Calu3 (cell line): ENCODE measurements around the gene GPD1. TPM values are rescaled to one million over a fixed set of nuclear protein-coding genes. Genes with fewer than 3 reads are reported as not detected.

Experiments used
- BruUV-seq: library from RNA; stranded (reverse); fragments of 400-500 nt; replicated peaks from 2 replicates; lab custom pipeline; 2021; lab: Mats Ljungman, UMichigan
- CTCF ChIA-PET: fragments of 300-600 bp; sonication (Branson Sonifier 250); formaldehyde crosslinking; loops from one replicate; lab custom pipeline; 2022; ENCODE audit warnings: antibody characterized with exemption; lab: Charles Lee
- DNase-seq: peaks from one replicate; pipeline ENCODE4 v3.0.0; 2022
- H3K27ac Mint-ChIP-seq: one replicate; pipeline ENCODE4 v1.8.0; 2022; ENCODE audit warnings: mixed read lengths; ENCODE audit not compliant: unreplicated experiment
- H3K27me3 Mint-ChIP-seq: one replicate; pipeline ENCODE4 v1.8.0; 2022; ENCODE audit warnings: mixed read lengths; ENCODE audit not compliant: unreplicated experiment
- H3K36me3 Mint-ChIP-seq: one replicate; pipeline ENCODE4 v1.8.0; 2022; ENCODE audit warnings: mild to moderate bottlenecking, moderate library complexity, mixed read lengths; ENCODE audit not compliant: insufficient read depth, unreplicated experiment
- H3K4me1 Mint-ChIP-seq: one replicate; pipeline ENCODE4 v1.8.0; 2022; ENCODE audit warnings: mild to moderate bottlenecking, low read depth, mixed read lengths; ENCODE audit not compliant: unreplicated experiment
- H3K4me3 Mint-ChIP-seq: one replicate; pipeline ENCODE4 v1.8.0; 2022; ENCODE audit warnings: mild to moderate bottlenecking, low read depth, moderate library complexity, mixed read lengths; ENCODE audit not compliant: unreplicated experiment
- H3K9me3 Mint-ChIP-seq: one replicate; pipeline ENCODE4 v1.8.0; 2022; ENCODE audit warnings: low read depth, mixed read lengths; ENCODE audit not compliant: unreplicated experiment
- intact Hi-C: fragments of 100-400 bp; cut with micrococcal nuclease; formaldehyde crosslinking; loops from one replicate; pipeline ENCODE4 v1.10.0; 2022; ENCODE audit not compliant: unreplicated experiment
- total RNA-seq: library from RNA; stranded (reverse); gene quantifications from 2 replicates; pipeline ENCODE4 v1.2.3, GENCODE V29; 2022
- TF ChIP-seq, protein P1 (sequence below): fragments of 200-600 bp; IDR thresholded peaks from one replicate; pipeline ENCODE4 v1.8.0; 2022; ENCODE audit warnings: antibody characterized with exemption; ENCODE audit not compliant: unreplicated experiment

The GPD1 gene
- total RNA-seq, 1 experiment from 2014 or later = 0.21 TPM

DNA sequence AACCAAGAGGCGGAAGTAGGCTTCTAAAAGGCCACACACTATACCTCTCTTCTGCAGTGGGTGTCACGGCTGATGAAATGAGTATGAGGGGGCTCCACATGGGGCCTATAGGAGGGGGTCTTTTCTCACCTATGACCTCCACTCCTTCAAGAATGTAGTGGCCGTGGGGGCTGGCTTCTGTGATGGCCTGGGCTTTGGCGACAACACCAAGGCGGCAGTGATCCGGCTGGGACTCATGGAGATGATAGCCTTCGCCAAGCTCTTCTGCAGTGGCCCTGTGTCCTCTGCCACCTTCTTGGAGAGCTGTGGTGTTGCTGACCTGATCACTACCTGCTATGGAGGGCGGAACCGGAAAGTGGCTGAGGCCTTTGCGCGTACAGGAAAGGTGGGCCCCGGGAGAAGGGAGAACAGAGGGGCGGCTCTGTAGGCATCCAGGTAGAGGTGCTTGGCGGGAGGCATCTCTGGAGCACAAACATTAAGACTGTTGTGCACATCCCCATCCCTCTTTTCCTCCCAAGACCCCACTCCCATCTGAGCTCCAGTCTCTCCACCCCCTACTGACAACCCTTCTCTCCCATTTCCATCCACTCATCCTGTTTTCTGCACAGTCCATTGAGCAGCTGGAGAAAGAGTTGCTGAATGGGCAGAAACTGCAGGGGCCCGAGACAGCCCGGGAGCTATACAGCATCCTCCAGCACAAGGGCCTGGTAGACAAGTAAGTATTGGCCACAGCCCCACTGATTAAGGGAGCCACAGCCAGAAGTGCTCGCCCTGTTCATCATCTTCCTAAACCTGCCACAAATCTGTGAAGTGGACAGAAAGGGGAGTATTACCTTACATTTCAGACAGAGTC lies 3.8 kb downstream of the GPD1 start:
- H3K36me3 Mint-ChIP-seq = peaks cover 16% of the 10 kb centered on the region
- BruUV-seq = no TSS peak

GRCh38 chr12:50109319-50109718 lies 5.5 kb downstream of the GPD1 start:
- CTCF ChIA-PET = interaction anchor here (0.6 kb wide), 1 partner anchor 284 kb away, joined by 3 read pairs; no protein-coding TSS in a partner anchor
- TF ChIP-seq, protein P1, sequence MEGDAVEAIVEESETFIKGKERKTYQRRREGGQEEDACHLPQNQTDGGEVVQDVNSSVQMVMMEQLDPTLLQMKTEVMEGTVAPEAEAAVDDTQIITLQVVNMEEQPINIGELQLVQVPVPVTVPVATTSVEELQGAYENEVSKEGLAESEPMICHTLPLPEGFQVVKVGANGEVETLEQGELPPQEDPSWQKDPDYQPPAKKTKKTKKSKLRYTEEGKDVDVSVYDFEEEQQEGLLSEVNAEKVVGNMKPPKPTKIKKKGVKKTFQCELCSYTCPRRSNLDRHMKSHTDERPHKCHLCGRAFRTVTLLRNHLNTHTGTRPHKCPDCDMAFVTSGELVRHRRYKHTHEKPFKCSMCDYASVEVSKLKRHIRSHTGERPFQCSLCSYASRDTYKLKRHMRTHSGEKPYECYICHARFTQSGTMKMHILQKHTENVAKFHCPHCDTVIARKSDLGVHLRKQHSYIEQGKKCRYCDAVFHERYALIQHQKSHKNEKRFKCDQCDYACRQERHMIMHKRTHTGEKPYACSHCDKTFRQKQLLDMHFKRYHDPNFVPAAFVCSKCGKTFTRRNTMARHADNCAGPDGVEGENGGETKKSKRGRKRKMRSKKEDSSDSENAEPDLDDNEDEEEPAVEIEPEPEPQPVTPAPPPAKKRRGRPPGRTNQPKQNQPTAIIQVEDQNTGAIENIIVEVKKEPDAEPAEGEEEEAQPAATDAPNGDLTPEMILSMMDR = no peak

More for the DNA sequence above, 3.8 kb downstream of the GPD1 start:
- Mint-ChIP-seq H3K27ac (no peak overlapping the region), H3K4me1 (peaks cover 22% of the 10 kb centered on the region), H3K9me3 (no peaks in the 10 kb centered on the region), H3K4me3 (no peak overlapping the region), H3K27me3 (peaks cover 24% of the 10 kb centered on the region)
- CTCF ChIA-PET = no interaction called here
- intact Hi-C loops = no loop called here
- TF ChIP-seq, protein P1 = no peak
- no peak for DNase-seq

GRCh38 chr12:50110127-50110761 lies 6.4 kb downstream of the GPD1 start:
- peaks cover 10% of the 10 kb centered on the region for H3K27me3 Mint-ChIP-seq
- peaks cover 23% of the 10 kb centered on the region for H3K36me3 Mint-ChIP-seq
- CTCF ChIA-PET = interaction anchor here (0.9 to 2.6 kb wide), 5 partner anchors 8 to 92 kb away, joined by 3 to 8 read pairs (median 3); partner anchors contain the start of gene SMARCD1
- TF ChIP-seq, protein P1 = no peak
- intact Hi-C loops = no loop called here
- H3K4me3 Mint-ChIP-seq = peak overlapping the region; percentile 18
- peak overlapping the region; percentile 70 for H3K27ac Mint-ChIP-seq
- no peak for DNase-seq
- H3K4me1 Mint-ChIP-seq = peaks cover 11% of the 10 kb centered on the region
- BruUV-seq = no TSS peak
- H3K9me3 Mint-ChIP-seq = no peaks in the 10 kb centered on the region

More at GRCh38 chr12:50109319-50109718, 5.5 kb downstream of the GPD1 start:
- intact Hi-C loops = no loop called here
- peaks cover 12% of the 10 kb centered on the region for H3K4me1 Mint-ChIP-seq
- no peak for DNase-seq
- H3K4me3 Mint-ChIP-seq = no peak overlapping the region
- peaks cover 22% of the 10 kb centered on the region for H3K36me3 Mint-ChIP-seq
- no peak overlapping the region for H3K27ac Mint-ChIP-seq
- H3K27me3 Mint-ChIP-seq = peaks cover 19% of the 10 kb centered on the region
- no TSS peak for BruUV-seq
- H3K9me3 Mint-ChIP-seq = no peaks in the 10 kb centered on the region

DNA sequence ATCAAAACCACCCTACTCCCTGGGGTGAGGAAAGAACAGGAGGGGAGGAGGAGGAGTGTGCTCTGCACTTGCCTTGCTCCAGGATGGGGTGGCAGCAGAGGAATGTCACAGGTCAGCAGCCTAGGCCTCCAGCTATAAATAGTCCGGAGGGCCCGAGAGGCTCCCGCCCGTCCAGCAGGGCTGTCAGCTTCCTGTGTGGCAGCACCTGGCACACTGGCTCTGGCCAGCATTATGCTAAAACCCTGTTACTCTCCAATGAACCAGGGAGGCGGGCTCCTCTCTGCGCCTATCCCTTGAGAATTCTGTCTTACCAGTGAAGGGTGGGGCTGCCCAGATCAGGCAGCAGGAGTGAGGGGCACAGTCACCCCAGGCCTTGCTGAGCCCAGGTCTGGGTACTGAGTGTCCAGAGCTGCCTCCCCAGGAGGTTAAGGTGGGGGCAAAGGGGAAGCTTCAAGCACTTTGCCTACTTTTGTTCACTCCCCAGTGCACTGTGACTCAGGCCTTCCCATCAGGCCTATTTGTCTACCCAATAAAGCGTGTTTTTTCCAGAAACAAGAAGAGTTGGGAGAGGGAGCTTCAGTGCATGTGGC lies 7.0 kb downstream of the GPD1 start:
- peak overlapping the region; percentile 18 for H3K4me3 Mint-ChIP-seq
- intact Hi-C loops = no loop called here
- peaks cover 11% of the 10 kb centered on the region for H3K4me1 Mint-ChIP-seq
- peak; percentile 32 for DNase-seq
- BruUV-seq = no TSS peak
- CTCF ChIA-PET = interaction anchor here (0.6 to 2.6 kb wide), 12 partner anchors 9 to 657 kb away, joined by 3 to 9 read pairs (median 4); partner anchors contain the start of genes DIP2B, FAM186A, SMARCD1 and TMBIM6
- TF ChIP-seq, protein P1 = no peak
- peaks cover 29% of the 10 kb centered on the region for H3K36me3 Mint-ChIP-seq
- H3K9me3 Mint-ChIP-seq = no peaks in the 10 kb centered on the region
- H3K27me3 Mint-ChIP-seq = peaks cover 4% of the 10 kb centered on the region
- peak overlapping the region; percentile 70 for H3K27ac Mint-ChIP-seq
